ENCODE data around the gene NUDT1.
A peak's percentile ranks its signal among the peaks of the same experiment; 100 is the strongest.
"Not testable (repeated sequence)": the region's sequence is repeated elsewhere in the genome, so short reads cannot be mapped to it uniquely, and the experiment has no call there.

The NUDT1 gene

DNA sequence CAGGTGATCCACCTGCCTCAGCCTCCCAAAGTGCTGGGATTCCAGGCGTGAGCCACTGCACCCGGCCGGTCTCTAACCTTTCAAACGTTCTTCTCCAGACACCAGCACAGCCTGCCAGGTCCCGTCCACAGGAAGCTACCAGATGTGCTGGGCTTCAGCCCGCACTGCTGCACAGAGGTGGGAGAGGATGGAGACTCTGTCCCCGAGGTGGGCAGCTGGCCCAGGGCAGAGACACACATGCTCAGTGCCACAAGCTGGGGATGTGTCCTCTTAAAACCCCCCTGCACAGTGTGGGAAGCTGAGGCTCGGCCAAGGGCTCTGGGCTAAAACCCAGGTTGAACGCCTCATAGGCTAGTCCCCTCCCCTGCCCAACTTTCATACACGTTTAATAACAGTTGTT is 9.4 kb downstream of the NUDT1 start:
- no peak for DNase-seq

- DNase-seq = no peak
Observed at GRCh38 chr7:2251841-2252771, 10.1 kb downstream of the NUDT1 start.

DNA sequence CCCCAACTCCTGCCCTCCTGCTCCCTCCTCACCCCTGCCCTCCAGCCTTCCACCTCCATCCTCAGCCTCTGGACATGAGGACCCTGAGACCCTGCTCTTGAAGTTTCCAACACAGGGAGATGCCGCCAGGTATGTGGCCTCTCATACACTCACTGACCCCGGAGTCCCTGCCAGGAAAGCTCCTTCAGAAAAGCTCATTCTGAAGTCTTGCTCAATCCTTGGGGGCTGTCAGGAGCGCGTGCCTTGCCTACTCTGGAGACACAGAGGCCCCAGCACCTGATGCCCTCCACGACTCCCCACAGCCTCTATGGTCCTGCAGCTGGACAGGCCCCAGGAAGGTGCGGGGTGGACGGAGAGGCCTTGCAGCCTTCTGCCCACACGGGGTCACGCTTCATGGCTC is 11.0 kb downstream of the NUDT1 start:
- no peak for DNase-seq

GRCh38 chr7:2253525-2254244 is 11.7 kb downstream of the NUDT1 start:
- DNase-seq = no peak

DNA sequence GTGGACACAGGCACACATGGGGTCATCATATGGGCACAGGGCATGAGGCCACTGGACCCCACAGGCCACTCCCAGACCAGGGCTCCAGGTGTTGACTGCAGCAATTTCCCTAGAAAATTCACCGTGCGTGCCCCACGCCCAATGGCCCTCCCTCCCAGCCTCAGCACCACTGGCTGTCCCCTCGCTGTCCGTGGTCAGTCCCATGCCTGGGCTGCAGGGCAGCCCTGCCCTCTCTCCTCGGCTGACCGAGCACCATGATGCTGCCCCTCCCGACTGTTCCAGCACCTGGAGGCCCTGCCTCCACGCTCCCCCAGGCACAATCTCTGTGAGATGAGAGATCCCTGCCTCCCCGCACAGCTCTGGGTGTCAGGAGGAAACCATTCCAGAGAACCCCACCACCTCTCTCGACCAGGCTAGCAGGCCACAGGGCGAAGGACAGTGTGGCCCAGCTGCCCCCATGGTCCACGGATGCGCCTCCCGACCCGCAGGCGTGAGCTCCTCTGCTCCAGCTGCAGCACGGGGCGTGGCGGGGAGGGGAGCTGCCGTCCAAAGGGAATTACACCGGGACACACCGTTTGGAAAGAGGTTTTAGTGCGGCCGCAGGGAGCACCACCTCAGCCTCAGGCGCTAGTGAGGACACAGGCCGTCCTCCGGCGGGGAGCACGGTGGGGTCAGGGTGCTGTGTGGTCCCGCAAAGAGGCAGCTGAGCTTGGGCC is 12.6 kb downstream of the NUDT1 start:
- DNase-seq = no peak

- DNase-seq = no peak
Observed at GRCh38 chr7:2255145-2256139, 13.4 kb downstream of the NUDT1 start.

DNA sequence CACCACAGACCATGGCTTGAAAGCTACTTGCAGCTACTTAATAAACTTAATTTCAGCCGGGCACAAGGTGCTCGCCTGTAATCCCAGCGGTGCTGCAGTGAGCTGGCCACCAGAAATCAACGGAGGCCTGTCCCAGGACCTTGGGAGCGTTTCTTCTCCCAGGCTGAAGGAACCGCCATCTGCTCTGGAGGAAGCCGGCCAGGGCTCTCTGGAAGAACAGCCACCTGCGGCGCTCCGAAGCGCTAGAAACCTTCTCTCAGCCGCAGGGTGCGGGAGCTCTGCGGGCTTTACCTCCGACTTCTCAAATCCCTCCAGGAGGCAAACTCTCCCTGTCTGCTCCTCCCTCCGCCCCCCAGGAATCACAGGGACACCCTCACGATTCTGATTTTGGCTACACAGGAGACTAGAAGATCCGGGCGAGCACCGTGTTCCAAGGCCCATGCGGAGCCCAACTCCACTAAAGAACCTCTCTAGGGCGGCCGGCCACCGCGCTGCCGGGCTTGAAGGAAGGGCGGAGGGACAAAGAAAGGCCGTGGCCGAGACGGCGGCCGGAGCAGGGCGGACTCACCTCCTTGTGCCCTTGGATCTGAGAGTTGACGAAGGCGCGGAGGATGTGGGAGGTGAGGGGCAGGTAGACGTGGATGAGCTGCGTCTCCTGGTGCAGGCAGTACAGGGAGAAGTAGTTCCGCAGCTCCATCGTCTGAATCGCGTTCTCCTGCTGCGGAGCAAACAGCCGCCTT is 14.4 kb downstream of the NUDT1 start:
- no peak for DNase-seq

DNA sequence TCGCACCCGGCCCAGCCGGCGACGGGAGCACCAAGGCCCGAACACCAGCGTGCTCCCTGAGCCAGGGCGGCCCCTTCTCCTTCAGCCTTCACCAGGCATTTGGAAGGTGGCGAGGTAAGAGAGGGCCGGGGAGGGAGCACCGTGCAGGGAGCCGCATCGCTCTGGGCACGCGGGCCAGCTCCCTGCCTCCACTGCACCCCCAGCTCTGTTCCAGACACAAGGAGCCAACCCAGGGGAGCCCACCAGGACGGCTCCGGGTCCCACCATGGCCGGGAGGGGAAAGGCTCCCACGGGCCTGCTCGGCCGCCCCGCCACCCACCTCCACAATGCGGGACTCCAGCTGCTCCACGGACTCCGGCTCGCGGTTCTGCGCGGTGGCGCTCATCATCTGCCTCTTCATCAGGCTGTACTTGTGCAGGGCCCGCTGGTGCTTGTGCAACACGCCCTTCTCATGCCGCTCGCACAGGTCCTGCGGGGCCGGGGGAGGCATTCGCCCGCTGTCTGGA is 15.1 kb downstream of the NUDT1 start:
- DNase-seq = no peak

DNA sequence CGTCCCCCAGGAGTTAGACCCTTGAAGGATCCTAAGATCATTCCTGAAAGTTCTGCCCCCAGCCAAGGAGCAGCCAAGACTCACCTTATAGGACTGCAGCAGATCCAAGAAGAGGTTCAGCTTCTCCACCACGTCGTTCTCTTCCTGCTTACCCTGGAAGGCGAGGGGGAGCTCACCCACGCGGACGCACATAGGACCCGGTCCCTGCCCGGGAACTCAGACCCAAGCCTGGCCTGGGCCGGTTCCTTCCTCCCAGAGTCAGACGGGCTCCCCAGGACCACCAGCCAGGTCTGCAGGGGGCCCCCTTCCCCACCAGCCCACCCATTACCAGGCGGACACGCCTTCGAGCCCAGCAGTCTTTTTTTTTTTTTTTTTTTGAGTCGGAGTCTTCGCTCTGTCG is 15.6 kb downstream of the NUDT1 start:
- no peak for DNase-seq

DNA sequence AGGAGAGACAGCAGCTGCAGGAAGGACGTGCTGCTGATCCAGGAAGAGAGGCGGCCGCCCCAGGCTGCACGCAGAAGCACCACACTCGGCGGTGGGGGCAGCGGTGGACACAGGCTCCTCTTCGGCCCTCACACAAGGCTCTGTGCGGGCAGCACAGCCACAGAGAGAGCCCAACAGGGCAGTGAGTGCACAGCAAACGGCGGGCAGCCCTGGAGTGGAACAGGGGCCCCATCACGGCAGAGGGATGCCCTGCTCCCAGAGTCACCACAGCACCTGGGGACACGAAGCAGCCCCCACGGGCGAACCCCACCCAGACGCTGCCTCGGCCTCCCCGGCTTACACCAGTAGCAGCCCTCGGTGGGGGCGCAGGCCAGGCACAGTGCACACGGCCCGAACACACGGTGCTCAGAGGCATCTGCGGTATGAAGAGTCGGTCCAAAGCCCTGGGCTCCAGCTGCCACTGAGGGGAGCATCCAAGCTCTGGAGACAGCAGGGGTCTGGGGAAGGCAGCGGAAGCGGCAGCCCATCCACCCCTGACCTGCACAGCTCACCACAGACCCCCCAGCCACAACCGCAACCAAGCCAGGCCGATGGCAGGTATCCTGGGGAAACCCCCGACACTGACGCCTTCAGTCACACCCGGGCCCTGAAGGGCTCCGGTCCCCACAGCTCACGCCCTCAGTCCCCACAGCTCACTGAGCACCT is 16.8 kb downstream of the NUDT1 start:
- DNase-seq = no peak

GRCh38 chr7:2259480-2259879 is 17.5 kb downstream of the NUDT1 start:
- no peak for DNase-seq

DNA sequence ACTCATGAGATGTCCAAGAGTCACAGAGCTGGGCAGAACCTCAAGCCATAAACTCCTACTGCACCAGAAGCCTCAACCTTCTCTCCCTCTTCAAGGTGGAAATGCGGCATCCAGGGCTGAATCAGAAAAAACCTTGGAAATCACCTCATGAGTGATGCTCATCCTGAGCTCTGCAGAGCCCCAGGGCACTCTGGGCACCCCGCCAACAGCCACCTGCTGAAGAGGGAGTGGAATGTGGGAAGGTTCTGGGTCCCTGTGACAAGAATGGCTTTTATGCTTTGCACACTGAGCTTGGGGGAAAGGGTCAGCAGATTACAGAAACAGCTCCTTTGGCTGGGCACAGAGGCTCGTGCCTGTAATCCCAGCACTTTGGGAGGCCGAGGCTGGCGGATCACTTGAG is 18.8 kb downstream of the NUDT1 start:
- DNase-seq = peak; percentile 27 to 33

DNA sequence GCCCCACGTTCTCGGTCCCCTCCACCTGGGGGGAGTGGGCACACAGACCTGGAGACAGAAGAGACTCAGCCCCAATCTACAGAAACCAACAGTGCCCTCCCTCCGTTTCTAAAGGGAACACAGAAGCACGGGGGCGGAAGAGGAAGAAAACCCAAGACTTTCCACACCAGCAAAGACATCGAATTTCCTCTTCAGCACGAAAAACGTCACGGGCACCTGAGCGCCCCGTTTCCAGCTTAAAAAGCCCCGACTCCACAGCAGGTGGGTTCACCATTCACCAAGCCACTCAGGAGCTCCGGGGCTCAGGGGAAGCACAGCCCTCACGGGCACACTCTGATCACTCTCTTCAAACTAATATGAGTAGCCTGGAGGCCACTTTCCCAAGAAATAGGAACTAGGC is 19.6 kb downstream of the NUDT1 start:
- no peak for DNase-seq

GRCh38 chr7:2263176-2263575 is 21.1 kb downstream of the NUDT1 start:
- no peak for DNase-seq

- no peak for DNase-seq
Observed at GRCh38 chr7:2264158-2264557, 22.1 kb downstream of the NUDT1 start.

DNA sequence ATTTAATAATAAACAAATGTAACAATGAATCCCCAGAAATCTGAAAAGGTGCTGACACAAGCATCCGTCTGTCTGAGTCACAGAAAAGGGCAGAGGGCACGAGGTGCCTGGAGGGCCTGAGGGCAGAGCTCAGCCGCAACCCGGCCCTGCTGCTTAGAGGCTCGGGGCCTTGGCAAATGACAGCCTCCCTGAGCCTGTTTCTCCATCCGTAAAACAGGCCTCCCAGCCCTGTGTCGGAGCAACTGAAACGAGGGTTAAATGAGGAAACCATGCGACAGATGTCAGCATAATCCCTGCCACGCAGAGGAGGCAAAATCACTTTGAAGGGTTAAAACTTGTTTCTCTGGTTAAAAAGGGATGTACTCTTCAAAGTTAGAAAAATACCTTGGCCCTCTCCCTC is 24.9 kb downstream of the NUDT1 start:
- no peak for DNase-seq

DNA sequence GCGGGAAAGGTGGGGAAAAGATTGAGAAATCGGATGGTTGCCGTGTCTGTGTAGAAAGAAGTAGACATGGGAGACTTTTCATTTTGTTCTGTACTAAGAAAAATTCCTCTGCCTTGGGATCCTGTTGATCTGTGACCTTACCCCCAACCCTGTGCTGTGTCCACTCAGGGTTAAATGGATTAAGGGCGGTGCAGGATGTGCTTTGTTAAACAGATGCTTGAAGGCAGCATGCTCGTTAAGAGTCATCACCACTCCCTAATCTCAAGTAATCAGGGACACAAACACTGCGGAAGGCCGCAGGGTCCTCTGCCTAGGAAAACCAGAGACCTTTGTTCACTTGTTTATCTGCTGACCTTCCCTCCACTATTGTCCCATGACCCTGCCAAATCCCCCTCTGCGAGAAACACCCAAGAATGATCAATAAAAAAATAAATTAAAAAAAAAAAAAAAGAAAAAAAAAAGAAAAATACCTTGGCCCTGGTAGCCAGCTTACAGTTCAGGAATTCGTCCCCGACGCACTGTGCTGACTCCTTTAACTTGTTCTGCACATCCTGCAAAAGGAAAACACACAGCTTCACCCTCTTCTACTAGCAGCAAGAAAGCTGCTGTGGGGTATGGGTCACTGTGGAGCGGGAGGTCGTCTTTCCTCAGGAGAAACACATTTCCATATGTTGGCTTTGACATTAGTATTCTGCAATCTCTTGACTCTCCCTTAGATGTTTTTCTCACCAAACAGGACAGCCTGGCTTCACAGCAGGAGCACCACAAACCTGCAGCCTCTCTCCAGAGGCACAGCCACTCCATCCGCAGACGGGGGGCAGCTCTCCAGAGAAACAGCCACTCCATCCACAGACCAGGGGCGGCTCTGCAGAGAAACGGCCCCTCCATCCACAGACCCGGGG is 27.3 kb downstream of the NUDT1 start:
- DNase-seq = not testable (repeated sequence)

DNA sequence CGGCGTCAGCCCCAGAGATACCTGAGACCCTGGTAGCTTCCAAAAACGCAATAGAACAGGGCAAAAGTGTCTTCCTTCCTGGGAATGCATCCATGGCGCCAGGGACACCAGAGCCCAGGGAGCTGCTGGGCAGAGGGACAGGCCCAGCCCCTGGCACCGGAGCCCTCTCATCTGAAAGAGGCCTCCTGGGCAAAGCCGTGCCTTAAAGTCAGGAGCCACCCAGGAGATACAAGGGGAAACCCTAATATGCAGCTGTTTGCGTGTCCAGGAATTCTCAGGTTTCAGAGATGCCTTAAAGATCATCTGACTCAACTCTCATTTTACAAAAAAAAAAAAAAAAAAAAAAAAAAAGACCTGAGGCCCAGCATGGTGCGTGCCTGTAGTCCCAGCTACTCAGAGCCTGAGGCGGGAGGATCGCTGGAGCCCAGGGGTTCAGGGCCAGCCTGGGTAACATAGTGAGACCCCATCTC is 28.0 kb downstream of the NUDT1 start:
- no peak for DNase-seq

GRCh38 chr7:2270495-2270894 is 28.5 kb downstream of the NUDT1 start:
- no peak for DNase-seq

All from SHP77 (cell line).